Left ventricle myocardium inferior (tissue), 1 donor: ENCODE data around the gene SLC5A9. TPM values are rescaled to one million over a fixed set of nuclear protein-coding genes. Genes with fewer than 3 reads are reported as not detected.

Source experiments
- DNase-seq: peaks from one replicate; pipeline ENCODE4 v3.0.0-alpha.2; 2020
- H3K27ac ChIP-seq: fragments of 200-600 bp; replicated peaks from 2 replicates; pipeline ENCODE4 v1.8.0; 2021
- H3K27me3 ChIP-seq: fragments of 200-600 bp; 2 replicates; pipeline ENCODE4 v1.8.0; 2021; ENCODE audit warnings: low read depth
- H3K36me3 ChIP-seq: fragments of 200-600 bp; 2 replicates; pipeline ENCODE4 v1.8.0; 2021
- H3K4me1 ChIP-seq: fragments of 200-600 bp; 2 replicates; pipeline ENCODE4 v1.8.0; 2021
- H3K4me3 ChIP-seq: fragments of 200-600 bp; 2 replicates; pipeline ENCODE4 v1.8.0; 2021; ENCODE audit warnings: mild to moderate bottlenecking, moderate library complexity
- H3K9me3 ChIP-seq: fragments of 200-600 bp; replicated peaks from 2 replicates; pipeline ENCODE4 v1.8.0; 2021
- intact Hi-C: fragments of 100-400 bp; cut with micrococcal nuclease; formaldehyde crosslinking; loops from one replicate; pipeline ENCODE4 v1.11.0; 2022
- total RNA-seq: library from RNA; stranded (reverse); fragmentation: NEBNext Ultra II Directional; extraction: Animal tissue kit (Norgen Biotek cat#: 25700); gene quantifications from one replicate; pipeline ENCODE4 v1.2.1, GENCODE V29; 2021
- TF ChIP-seq, protein P1 (sequence below): fragments of 200-600 bp; IDR thresholded peaks from 2 replicates; pipeline ENCODE4 v1.8.0; 2021; ENCODE audit warnings: antibody characterized with exemption, mild to moderate bottlenecking, borderline replicate concordance
- donor health status: DM: no; HTN: yes; CAD: no; lungs with severe emphysema.

Gene SLC5A9
- total RNA-seq, 1 donor from 2014 or later, result 0.36 TPM

GRCh38 chr1:48251323-48251722 lies 28.8 kb downstream of the SLC5A9 start:
- no peak overlapping the region for H3K4me3 ChIP-seq
- no peaks in the 10 kb centered on the region for H3K36me3 ChIP-seq
- peaks cover 5% of the 10 kb centered on the region for H3K4me1 ChIP-seq
- DNase-seq, result no peak
- TF ChIP-seq, protein P1, sequence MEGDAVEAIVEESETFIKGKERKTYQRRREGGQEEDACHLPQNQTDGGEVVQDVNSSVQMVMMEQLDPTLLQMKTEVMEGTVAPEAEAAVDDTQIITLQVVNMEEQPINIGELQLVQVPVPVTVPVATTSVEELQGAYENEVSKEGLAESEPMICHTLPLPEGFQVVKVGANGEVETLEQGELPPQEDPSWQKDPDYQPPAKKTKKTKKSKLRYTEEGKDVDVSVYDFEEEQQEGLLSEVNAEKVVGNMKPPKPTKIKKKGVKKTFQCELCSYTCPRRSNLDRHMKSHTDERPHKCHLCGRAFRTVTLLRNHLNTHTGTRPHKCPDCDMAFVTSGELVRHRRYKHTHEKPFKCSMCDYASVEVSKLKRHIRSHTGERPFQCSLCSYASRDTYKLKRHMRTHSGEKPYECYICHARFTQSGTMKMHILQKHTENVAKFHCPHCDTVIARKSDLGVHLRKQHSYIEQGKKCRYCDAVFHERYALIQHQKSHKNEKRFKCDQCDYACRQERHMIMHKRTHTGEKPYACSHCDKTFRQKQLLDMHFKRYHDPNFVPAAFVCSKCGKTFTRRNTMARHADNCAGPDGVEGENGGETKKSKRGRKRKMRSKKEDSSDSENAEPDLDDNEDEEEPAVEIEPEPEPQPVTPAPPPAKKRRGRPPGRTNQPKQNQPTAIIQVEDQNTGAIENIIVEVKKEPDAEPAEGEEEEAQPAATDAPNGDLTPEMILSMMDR, result no peak
- H3K27ac ChIP-seq, result no peak overlapping the region
- no peaks in the 10 kb centered on the region for H3K27me3 ChIP-seq
- intact Hi-C loops, result loop anchor here (10.0 kb wide), 1 partner anchor 243 kb away; no protein-coding TSS in a partner anchor
- H3K9me3 ChIP-seq, result no peaks in the 10 kb centered on the region

- Histone ChIP-seq H3K36me3 (no peaks in the 10 kb centered on the region), H3K4me3 (no peak overlapping the region), H3K27ac (no peak overlapping the region), H3K4me1 (peaks cover 2% of the 10 kb centered on the region), H3K27me3 (no peaks in the 10 kb centered on the region), H3K9me3 (no peaks in the 10 kb centered on the region)
- intact Hi-C loops, result loop anchor here (10.0 kb wide), 1 partner anchor 243 kb away; no protein-coding TSS in a partner anchor
- TF ChIP-seq, protein P1, result no peak
- DNase-seq, result no peak
Measured at GRCh38 chr1:48251821-48252220, 29.3 kb downstream of the SLC5A9 start.

DNA sequence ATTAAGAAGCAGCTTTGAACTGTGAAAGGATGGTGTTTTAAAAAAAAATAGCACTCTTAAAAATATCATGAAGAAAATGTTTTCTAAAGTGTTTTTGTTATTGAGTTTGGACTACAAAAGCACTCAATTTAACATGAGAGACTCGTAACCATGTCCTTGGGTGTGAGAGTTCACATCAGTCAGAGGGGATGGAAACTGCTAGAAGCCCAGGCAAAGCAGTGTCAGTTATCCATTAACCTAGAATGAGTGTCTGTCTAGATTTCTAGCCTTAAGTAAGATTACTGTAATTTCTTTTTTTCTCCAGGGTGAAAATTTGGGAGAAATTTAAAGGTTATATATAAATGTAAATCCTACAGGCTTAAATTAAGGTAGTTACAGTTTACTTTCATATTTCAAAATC lies 31.7 kb downstream of the SLC5A9 start:
- Histone ChIP-seq H3K9me3 (no peaks in the 10 kb centered on the region), H3K27ac (no peak overlapping the region), H3K36me3 (no peaks in the 10 kb centered on the region), H3K27me3 (no peaks in the 10 kb centered on the region), H3K4me3 (no peak overlapping the region), H3K4me1 (peaks cover 7% of the 10 kb centered on the region)
- TF ChIP-seq, protein P1, result no peak
- intact Hi-C loops, result loop anchor here (10.0 kb wide), 1 partner anchor 241 kb away; no protein-coding TSS in a partner anchor
- no peak for DNase-seq

GRCh38 chr1:48258106-48258505 lies 35.6 kb downstream of the SLC5A9 start:
- Histone ChIP-seq H3K4me1 (peaks cover 7% of the 10 kb centered on the region), H3K4me3 (no peak overlapping the region), H3K9me3 (no peaks in the 10 kb centered on the region), H3K27ac (no peak overlapping the region), H3K27me3 (no peaks in the 10 kb centered on the region), H3K36me3 (no peaks in the 10 kb centered on the region)
- TF ChIP-seq, protein P1, result no peak
- intact Hi-C loops, result loop anchor here (10.0 kb wide), 1 partner anchor 237 kb away; no protein-coding TSS in a partner anchor
- DNase-seq, result no peak

DNA sequence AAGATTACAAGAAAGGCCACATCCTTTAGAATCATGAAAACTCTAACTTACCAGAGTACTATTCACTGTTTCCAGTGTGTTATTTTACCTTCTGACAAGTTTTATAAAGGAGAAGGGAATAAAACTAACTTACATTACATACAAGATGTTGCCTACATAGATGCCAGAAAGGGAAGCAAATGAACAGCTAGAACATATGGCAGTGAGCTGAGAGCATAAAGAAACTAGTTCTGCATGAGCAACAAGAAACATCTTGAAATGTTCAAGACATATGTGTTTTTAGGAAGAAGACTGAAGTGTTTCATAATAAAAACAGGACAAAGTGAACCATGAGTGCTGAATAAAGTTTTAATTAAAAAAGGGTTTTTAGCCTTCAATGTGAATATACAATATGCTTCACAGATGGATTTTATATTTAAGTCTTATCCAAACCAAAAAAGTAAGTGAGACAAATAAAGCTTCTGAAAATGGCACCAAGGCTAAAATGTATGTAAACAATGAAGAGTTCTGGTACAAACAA lies 39.4 kb downstream of the SLC5A9 start:
- Histone ChIP-seq H3K27me3 (no peaks in the 10 kb centered on the region), H3K4me3 (no peak overlapping the region), H3K27ac (no peak overlapping the region), H3K36me3 (no peaks in the 10 kb centered on the region), H3K9me3 (peaks cover 4% of the 10 kb centered on the region), H3K4me1 (peaks cover 7% of the 10 kb centered on the region)
- intact Hi-C loops, result no loop called here
- DNase-seq, result no peak
- TF ChIP-seq, protein P1, result no peak
